OCI-M1 (cell line): ENCODE data around the gene TSC1.
A peak's percentile ranks its signal among the peaks of the same experiment; 100 is the strongest.

ENCODE experiments used
- DNase-seq: peaks from one replicate; lab custom pipeline; 2025; lab: John Stamatoyannopoulos, UW

TSC1 gene

GRCh38 chr9:132887181-132888120 lies 57.0 kb downstream of the TSC1 start:
- no peak for DNase-seq

- DNase-seq: no peak
Observed at GRCh38 chr9:132886334-132886725, 58.1 kb downstream of the TSC1 start.

- no peak for DNase-seq
Observed at GRCh38 chr9:132885720-132886333, 58.6 kb downstream of the TSC1 start.

GRCh38 chr9:132883349-132884294 lies 60.8 kb downstream of the TSC1 start:
- DNase-seq: no peak

- no peak for DNase-seq
Observed at GRCh38 chr9:132882616-132883015, 61.8 kb downstream of the TSC1 start.

GRCh38 chr9:132881826-132882225 lies 62.6 kb downstream of the TSC1 start:
- peak; percentile 9 for DNase-seq

GRCh38 chr9:132880324-132880661 lies 64.1 kb downstream of the TSC1 start:
- DNase-seq: no peak

GRCh38 chr9:132879457-132880323 lies 64.7 kb downstream of the TSC1 start:
- peak; percentile 10 for DNase-seq

GRCh38 chr9:132878695-132879456 lies 65.5 kb downstream of the TSC1 start, which contains the start of gene SPACA9:
TSS of gene SPACA9 (plus strand) at chr9:132878898. CDS start at chr9:132883948, 5,050 bp downstream.
- peak; percentile 8 for DNase-seq

GRCh38 chr9:132877824-132878694 lies 66.4 kb downstream of the TSC1 start, which contains the start of gene AK8:
TSS of gene AK8 (minus strand) at chr9:132878284. CDS start at chr9:132878255, 29 bp downstream.
- peak; percentile 77 for DNase-seq

GRCh38 chr9:132877458-132877823 lies 67.0 kb downstream of the TSC1 start:
- DNase-seq: no peak

GRCh38 chr9:132876849-132877248 lies 67.6 kb downstream of the TSC1 start:
- DNase-seq: no peak

- no peak for DNase-seq
Observed at GRCh38 chr9:132875159-132875558, 69.3 kb downstream of the TSC1 start.

- peak; percentile 71 for DNase-seq
Observed at GRCh38 chr9:132873403-132873802, 71.0 kb downstream of the TSC1 start.

GRCh38 chr9:132869266-132869665 lies 75.2 kb downstream of the TSC1 start:
- no peak for DNase-seq

- DNase-seq: no peak
Observed at GRCh38 chr9:132866898-132867297, 77.5 kb downstream of the TSC1 start.

GRCh38 chr9:132864691-132865090 lies 79.7 kb downstream of the TSC1 start:
- no peak for DNase-seq

GRCh38 chr9:132864277-132864676 lies 80.1 kb downstream of the TSC1 start:
- DNase-seq: no peak

GRCh38 chr9:132863096-132863495 lies 81.3 kb downstream of the TSC1 start:
- no peak for DNase-seq
